ENCODE data around the gene CGA.

CGA gene

DNA sequence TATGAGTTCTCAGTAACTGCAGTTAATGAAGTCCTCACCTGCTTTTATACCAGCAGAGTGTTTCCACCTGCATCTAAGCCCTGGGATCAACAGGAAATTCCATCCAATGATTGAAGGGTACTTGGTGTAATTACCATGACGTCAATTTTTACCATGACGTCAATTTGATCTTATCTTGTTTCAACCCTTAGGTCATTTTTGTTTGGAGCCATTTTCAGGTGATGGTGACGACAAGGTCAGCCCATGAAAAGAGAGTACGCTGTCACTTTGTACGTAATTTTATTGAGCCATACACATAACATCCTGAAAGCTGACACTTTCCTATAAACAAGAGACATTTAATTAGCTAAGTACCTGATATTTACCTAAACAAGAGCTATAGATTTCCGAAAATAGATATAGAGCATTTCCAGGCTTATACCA is at the start of gene CGA (continued):
- no peak for TF ChIP-seq ZNF626 (tag by site-specific recombination; IDR thresholded peaks at IDR 0.05)
- no peak for TF ChIP-seq ZNF530 (tag by site-specific recombination; IDR thresholded peaks at IDR 0.05; ENCODE audit: low read depth)
- peak; percentile 54 for TF ChIP-seq SP2 (tag by site-specific recombination; IDR thresholded peaks at IDR 0.05)
- no peak for TF ChIP-seq ZNF311 (tag by site-specific recombination; IDR thresholded peaks at IDR 0.05; ENCODE audit: borderline replicate concordance)
- TF ChIP-seq GLIS2 (tag by site-specific recombination; IDR thresholded peaks at IDR 0.05): no peak
- peak; percentile 48; the same call in 1 of the 2 replicates for TF ChIP-seq KLF10 (tag by site-specific recombination; IDR thresholded peaks at IDR 0.05)
- TF ChIP-seq ZNF692 (tag by site-specific recombination; IDR thresholded peaks at IDR 0.05): no peak
- no peak for TF ChIP-seq MEIS1 (CRISPR knock-in tag; IDR thresholded peaks at IDR 0.05; ENCODE audit: borderline replicate concordance)
- TF ChIP-seq SP3 (tag by site-specific recombination; IDR thresholded peaks at IDR 0.05): peak; percentile 72
- TF ChIP-seq BCL11B (tag by site-specific recombination; IDR thresholded peaks at IDR 0.05; ENCODE audit: low read depth): 0 out of 2 replicates have a peak, but pooled peaks have one; percentile 24
- TF ChIP-seq ZNF558 (tag by site-specific recombination; IDR thresholded peaks at IDR 0.05): no peak
- TF ChIP-seq ZNF623 (tag by site-specific recombination; IDR thresholded peaks at IDR 0.05): no peak
- TF ChIP-seq ZNF585B (tag by site-specific recombination; IDR thresholded peaks at IDR 0.05): no peak
- no peak for TF ChIP-seq ZNF169 (tag by site-specific recombination; IDR thresholded peaks at IDR 0.05)
- TF ChIP-seq ZNF394 (tag by site-specific recombination; IDR thresholded peaks at IDR 0.05; ENCODE audit: borderline replicate concordance): peak; percentile 25; the same call in 1 of the 2 replicates
- TF ChIP-seq, protein P1, sequence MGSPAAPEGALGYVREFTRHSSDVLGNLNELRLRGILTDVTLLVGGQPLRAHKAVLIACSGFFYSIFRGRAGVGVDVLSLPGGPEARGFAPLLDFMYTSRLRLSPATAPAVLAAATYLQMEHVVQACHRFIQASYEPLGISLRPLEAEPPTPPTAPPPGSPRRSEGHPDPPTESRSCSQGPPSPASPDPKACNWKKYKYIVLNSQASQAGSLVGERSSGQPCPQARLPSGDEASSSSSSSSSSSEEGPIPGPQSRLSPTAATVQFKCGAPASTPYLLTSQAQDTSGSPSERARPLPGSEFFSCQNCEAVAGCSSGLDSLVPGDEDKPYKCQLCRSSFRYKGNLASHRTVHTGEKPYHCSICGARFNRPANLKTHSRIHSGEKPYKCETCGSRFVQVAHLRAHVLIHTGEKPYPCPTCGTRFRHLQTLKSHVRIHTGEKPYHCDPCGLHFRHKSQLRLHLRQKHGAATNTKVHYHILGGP (tag by site-specific recombination; IDR thresholded peaks at IDR 0.05): no peak
- no peak for TF ChIP-seq ZNF544 (tag by site-specific recombination; IDR thresholded peaks at IDR 0.05)
- no peak for TF ChIP-seq ZNF624 (tag by site-specific recombination; IDR thresholded peaks at IDR 0.05)
- TF ChIP-seq ZNF174 (tag by site-specific recombination; IDR thresholded peaks at IDR 0.05): no peak
- TF ChIP-seq ZNF146 (tag by site-specific recombination; IDR thresholded peaks at IDR 0.05): no peak; the same call in 1 of the 2 replicates
- no peak for TF ChIP-seq ZBTB6 (tag by site-specific recombination; IDR thresholded peaks at IDR 0.05)
- TF ChIP-seq ZNF354C (tag by site-specific recombination; IDR thresholded peaks at IDR 0.05; ENCODE audit: borderline replicate concordance, low read depth): no peak
- TF ChIP-seq ZNF677 (tag by site-specific recombination; IDR thresholded peaks at IDR 0.05): no peak
- TF ChIP-seq PBX3 (CRISPR knock-in tag; IDR thresholded peaks at IDR 0.05): no peak
- TF ChIP-seq ZNF501 (tag by site-specific recombination; IDR thresholded peaks at IDR 0.05): 0 out of 2 replicates have a peak, but pooled peaks have one; percentile 49
- no peak for TF ChIP-seq ZNF211 (tag by site-specific recombination; IDR thresholded peaks at IDR 0.05; ENCODE audit: low read depth)
- TF ChIP-seq ZSCAN16 (tag by site-specific recombination; IDR thresholded peaks at IDR 0.05): no peak
- TF ChIP-seq ZNF610 (tag by site-specific recombination; IDR thresholded peaks at IDR 0.05; ENCODE audit: borderline replicate concordance): no peak
- TF ChIP-seq AEBP2 (tag by site-specific recombination; IDR thresholded peaks at IDR 0.05; ENCODE audit: borderline replicate concordance): no peak
- TF ChIP-seq, protein P2, sequence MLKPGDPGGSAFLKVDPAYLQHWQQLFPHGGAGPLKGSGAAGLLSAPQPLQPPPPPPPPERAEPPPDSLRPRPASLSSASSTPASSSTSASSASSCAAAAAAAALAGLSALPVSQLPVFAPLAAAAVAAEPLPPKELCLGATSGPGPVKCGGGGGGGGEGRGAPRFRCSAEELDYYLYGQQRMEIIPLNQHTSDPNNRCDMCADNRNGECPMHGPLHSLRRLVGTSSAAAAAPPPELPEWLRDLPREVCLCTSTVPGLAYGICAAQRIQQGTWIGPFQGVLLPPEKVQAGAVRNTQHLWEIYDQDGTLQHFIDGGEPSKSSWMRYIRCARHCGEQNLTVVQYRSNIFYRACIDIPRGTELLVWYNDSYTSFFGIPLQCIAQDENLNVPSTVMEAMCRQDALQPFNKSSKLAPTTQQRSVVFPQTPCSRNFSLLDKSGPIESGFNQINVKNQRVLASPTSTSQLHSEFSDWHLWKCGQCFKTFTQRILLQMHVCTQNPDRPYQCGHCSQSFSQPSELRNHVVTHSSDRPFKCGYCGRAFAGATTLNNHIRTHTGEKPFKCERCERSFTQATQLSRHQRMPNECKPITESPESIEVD (tag by site-specific recombination; IDR thresholded peaks at IDR 0.05): peak; percentile 59; the same call in 1 of the 2 replicates
- TF ChIP-seq ZNF600 (tag by site-specific recombination; IDR thresholded peaks at IDR 0.05): no peak
- peak; percentile 82 for TF ChIP-seq SCRT2 (tag by site-specific recombination; IDR thresholded peaks at IDR 0.05)
- no peak for TF ChIP-seq ZIC2 (tag by site-specific recombination; IDR thresholded peaks at IDR 0.05)
